SH-SY5Y (cell line): ENCODE data around the gene DENND1B.

ENCODE experiments used
- GATA2 ChIP-seq: IDR thresholded peaks from 2 replicates; pipeline ENCODE4 v1.6.1; 2011; ENCODE audit warnings: mild to moderate bottlenecking, low read depth, low read length
- GATA3 ChIP-seq: IDR thresholded peaks from 2 replicates; pipeline ENCODE4 v1.6.1; 2011; ENCODE audit warnings: low read depth, mild to moderate bottlenecking, low read length, moderate library complexity

GRCh38 chr1:197637406-197637805 is 137.9 kb downstream of the DENND1B start:
- TF ChIP-seq GATA2, result no peak
- TF ChIP-seq GATA3, result no peak
